GM23338 (cell line): Measurements from ENCODE around the gene IBA57. TPM values are rescaled to one million over a fixed set of nuclear protein-coding genes. Genes with fewer than 3 reads are reported as not detected.

Experiments
- CREB1 ChIP-seq: fragments of 250-450 bp; sonication (Bioruptor Pico); IDR thresholded peaks from 2 replicates; pipeline ENCODE4 v1.5.0; 2020; ENCODE audit warnings: low read depth, mild to moderate bottlenecking, moderate library complexity
- EZH2phosphoT487 ChIP-seq: fragments of 200-600 bp; sonication (generic); IDR thresholded peaks from one replicate; pipeline ENCODE4 v1.8.1; 2018; ENCODE audit warnings: antibody characterized with exemption; ENCODE audit not compliant: unreplicated experiment
- NANOG ChIP-seq: IDR thresholded peaks from 2 replicates; pipeline ENCODE4 v1.6.1; 2016; ENCODE audit warnings: antibody characterized with exemption, borderline replicate concordance
- STAT1 ChIP-seq: IDR thresholded peaks from one replicate; pipeline ENCODE4 v1.6.1; 2016; ENCODE audit warnings: antibody characterized with exemption; ENCODE audit not compliant: unreplicated experiment
- polyA plus RNA-seq: library from polyadenylated mRNA; unstranded; fragments of >200 nt; fragmentation: Nextera tagmentation; extraction: Ambion mirVana; gene quantifications from 2 replicates; pipeline ENCODE4 v1.2.1, GENCODE V29; 2016
- total RNA-seq: library from RNA; depleted of rRNA; stranded (reverse); fragments of >200 nt; shearing (Covaris generic); gene quantifications from 2 replicates; pipeline ENCODE4 v1.2.3, GENCODE V29; 2014
- TF ChIP-seq, protein P1 (sequence below): fragments of 250-450 bp; sonication (Bioruptor Pico); IDR thresholded peaks from 2 replicates; pipeline ENCODE4 v1.5.0; 2020; ENCODE audit warnings: mild to moderate bottlenecking, moderate library complexity
- TF ChIP-seq, protein P2 (sequence below): IDR thresholded peaks from 2 replicates; pipeline ENCODE4 v1.6.1; 2016; ENCODE audit warnings: antibody characterized with exemption
- TF ChIP-seq, protein P3 (sequence below): IDR thresholded peaks from one replicate; pipeline ENCODE4 v1.6.1; 2018; ENCODE audit warnings: antibody characterized with exemption; ENCODE audit not compliant: unreplicated experiment

The IBA57 gene
- total and polyA plus RNA-seq, 2 experiments from 2014 or later: 1.1 to 10.3 TPM

DNA sequence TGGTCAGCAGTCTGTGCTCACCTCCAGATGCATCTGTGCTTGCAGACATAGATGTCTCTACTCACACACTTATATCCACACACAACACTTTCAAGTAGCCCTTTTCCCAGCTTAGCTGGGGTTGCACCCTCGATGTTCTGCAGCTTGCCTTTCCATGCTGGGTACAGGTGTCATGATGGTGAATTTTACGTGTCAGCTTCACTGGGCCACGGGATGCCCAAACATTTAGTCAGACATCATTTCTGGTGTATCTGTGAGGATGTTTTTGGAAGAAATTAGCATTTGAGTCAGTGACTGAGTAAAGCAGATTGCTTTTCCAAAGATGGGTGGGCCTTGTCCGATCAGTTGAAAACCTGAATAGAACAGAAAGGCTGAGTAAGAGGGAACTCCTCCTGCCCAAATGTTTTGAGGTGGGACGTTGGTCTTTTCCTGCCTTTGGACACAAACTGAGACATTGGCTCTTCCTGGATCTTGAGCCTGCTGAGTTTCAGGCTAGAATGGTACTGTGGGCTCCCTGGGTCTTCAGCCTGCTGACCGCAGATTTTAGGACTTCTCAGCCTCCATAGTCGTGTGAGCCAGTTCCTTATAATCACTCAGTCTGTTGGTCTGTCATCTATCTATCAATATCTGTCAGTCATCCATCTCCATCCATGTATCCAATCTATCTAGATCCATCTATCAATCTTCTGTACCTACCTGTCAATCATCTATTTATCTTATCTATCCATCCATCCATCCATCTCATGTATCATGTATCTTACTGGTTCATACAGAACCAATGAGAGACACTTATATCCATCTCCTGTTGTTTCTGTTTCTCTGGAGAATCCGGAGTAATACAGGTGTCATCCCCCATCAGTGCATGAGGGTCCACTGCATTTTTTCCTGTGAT is 29.6 kb downstream of the IBA57 start (continued):
- TF ChIP-seq, protein P1, sequence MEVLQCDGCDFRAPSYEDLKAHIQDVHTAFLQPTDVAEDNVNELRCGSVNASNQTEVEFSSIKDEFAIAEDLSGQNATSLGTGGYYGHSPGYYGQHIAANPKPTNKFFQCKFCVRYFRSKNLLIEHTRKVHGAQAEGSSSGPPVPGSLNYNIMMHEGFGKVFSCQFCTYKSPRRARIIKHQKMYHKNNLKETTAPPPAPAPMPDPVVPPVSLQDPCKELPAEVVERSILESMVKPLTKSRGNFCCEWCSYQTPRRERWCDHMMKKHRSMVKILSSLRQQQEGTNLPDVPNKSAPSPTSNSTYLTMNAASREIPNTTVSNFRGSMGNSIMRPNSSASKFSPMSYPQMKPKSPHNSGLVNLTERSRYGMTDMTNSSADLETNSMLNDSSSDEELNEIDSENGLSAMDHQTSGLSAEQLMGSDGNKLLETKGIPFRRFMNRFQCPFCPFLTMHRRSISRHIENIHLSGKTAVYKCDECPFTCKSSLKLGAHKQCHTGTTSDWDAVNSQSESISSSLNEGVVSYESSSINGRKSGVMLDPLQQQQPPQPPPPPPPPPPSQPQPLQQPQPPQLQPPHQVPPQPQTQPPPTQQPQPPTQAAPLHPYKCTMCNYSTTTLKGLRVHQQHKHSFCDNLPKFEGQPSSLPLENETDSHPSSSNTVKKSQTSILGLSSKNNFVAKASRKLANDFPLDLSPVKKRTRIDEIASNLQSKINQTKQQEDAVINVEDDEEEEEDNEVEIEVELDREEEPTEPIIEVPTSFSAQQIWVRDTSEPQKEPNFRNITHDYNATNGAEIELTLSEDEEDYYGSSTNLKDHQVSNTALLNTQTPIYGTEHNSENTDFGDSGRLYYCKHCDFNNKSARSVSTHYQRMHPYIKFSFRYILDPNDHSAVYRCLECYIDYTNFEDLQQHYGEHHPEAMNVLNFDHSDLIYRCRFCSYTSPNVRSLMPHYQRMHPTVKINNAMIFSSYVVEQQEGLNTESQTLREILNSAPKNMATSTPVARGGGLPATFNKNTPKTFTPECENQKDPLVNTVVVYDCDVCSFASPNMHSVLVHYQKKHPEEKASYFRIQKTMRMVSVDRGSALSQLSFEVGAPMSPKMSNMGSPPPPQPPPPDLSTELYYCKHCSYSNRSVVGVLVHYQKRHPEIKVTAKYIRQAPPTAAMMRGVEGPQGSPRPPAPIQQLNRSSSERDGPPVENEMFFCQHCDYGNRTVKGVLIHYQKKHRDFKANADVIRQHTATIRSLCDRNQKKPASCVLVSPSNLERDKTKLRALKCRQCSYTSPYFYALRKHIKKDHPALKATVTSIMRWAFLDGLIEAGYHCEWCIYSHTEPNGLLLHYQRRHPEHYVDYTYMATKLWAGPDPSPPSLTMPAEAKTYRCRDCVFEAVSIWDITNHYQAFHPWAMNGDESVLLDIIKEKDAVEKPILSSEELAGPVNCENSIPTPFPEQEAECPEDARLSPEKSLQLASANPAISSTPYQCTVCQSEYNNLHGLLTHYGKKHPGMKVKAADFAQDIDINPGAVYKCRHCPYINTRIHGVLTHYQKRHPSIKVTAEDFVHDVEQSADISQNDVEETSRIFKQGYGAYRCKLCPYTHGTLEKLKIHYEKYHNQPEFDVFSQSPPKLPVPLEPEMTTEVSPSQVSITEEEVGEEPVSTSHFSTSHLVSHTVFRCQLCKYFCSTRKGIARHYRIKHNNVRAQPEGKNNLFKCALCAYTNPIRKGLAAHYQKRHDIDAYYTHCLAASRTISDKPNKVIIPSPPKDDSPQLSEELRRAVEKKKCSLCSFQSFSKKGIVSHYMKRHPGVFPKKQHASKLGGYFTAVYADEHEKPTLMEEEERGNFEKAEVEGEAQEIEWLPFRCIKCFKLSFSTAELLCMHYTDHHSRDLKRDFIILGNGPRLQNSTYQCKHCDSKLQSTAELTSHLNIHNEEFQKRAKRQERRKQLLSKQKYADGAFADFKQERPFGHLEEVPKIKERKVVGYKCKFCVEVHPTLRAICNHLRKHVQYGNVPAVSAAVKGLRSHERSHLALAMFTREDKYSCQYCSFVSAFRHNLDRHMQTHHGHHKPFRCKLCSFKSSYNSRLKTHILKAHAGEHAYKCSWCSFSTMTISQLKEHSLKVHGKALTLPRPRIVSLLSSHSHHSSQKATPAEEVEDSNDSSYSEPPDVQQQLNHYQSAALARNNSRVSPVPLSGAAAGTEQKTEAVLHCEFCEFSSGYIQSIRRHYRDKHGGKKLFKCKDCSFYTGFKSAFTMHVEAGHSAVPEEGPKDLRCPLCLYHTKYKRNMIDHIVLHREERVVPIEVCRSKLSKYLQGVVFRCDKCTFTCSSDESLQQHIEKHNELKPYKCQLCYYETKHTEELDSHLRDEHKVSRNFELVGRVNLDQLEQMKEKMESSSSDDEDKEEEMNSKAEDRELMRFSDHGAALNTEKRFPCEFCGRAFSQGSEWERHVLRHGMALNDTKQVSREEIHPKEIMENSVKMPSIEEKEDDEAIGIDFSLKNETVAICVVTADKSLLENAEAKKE (CRISPR knock-in tag): no peak
- TF ChIP-seq STAT1: no peak
- TF ChIP-seq EZH2phosphoT487: no peak
- no peak for TF ChIP-seq NANOG
- TF ChIP-seq, protein P2, sequence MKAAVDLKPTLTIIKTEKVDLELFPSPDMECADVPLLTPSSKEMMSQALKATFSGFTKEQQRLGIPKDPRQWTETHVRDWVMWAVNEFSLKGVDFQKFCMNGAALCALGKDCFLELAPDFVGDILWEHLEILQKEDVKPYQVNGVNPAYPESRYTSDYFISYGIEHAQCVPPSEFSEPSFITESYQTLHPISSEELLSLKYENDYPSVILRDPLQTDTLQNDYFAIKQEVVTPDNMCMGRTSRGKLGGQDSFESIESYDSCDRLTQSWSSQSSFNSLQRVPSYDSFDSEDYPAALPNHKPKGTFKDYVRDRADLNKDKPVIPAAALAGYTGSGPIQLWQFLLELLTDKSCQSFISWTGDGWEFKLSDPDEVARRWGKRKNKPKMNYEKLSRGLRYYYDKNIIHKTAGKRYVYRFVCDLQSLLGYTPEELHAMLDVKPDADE: no peak
- TF ChIP-seq, protein P3, sequence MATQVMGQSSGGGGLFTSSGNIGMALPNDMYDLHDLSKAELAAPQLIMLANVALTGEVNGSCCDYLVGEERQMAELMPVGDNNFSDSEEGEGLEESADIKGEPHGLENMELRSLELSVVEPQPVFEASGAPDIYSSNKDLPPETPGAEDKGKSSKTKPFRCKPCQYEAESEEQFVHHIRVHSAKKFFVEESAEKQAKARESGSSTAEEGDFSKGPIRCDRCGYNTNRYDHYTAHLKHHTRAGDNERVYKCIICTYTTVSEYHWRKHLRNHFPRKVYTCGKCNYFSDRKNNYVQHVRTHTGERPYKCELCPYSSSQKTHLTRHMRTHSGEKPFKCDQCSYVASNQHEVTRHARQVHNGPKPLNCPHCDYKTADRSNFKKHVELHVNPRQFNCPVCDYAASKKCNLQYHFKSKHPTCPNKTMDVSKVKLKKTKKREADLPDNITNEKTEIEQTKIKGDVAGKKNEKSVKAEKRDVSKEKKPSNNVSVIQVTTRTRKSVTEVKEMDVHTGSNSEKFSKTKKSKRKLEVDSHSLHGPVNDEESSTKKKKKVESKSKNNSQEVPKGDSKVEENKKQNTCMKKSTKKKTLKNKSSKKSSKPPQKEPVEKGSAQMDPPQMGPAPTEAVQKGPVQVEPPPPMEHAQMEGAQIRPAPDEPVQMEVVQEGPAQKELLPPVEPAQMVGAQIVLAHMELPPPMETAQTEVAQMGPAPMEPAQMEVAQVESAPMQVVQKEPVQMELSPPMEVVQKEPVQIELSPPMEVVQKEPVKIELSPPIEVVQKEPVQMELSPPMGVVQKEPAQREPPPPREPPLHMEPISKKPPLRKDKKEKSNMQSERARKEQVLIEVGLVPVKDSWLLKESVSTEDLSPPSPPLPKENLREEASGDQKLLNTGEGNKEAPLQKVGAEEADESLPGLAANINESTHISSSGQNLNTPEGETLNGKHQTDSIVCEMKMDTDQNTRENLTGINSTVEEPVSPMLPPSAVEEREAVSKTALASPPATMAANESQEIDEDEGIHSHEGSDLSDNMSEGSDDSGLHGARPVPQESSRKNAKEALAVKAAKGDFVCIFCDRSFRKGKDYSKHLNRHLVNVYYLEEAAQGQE: no peak
- no peak for TF ChIP-seq CREB1 (CRISPR knock-in tag)
